SU-DHL-6 (cell line): Measurements from ENCODE around the gene RIPK4.

Source experiments
- H2AFZ ChIP-seq: fragments of 200-600 bp; sonication (generic); 2 replicates; pipeline ENCODE4 v1.6.1; 2014; ENCODE audit warnings: low read depth, mild to moderate bottlenecking, moderate library complexity, mixed read lengths, antibody characterized with exemption, low read length; ENCODE audit not compliant: severe bottlenecking
- H3F3A ChIP-seq: fragments of 200-600 bp; shearing (Covaris generic); 2 replicates; pipeline ENCODE4 v1.6.0; 2016; ENCODE audit warnings: antibody characterized with exemption, mild to moderate bottlenecking; ENCODE audit not compliant: insufficient read depth
- H3K27ac ChIP-seq: fragments of 200-600 bp; sonication (generic); 2 replicates; pipeline ENCODE4 v1.5.1; 2016; ENCODE audit warnings: low read depth, mild to moderate bottlenecking, low read length, moderate library complexity, mixed read lengths
- H3K27me3 ChIP-seq: fragments of 200-600 bp; sonication (generic), shearing (Covaris generic); 2 replicates; pipeline ENCODE4 v1.6.0; 2014; ENCODE audit warnings: mild to moderate bottlenecking, low read length
- H3K36me3 ChIP-seq: fragments of 200-600 bp; sonication (generic); 2 replicates; pipeline ENCODE4 v1.6.1; 2014; ENCODE audit warnings: mild to moderate bottlenecking, low read length, mixed read lengths
- H3K4me2 ChIP-seq: fragments of 300-600, 200-600 bp; shearing (Covaris generic), sonication (generic); 2 replicates; pipeline ENCODE4 v1.6.0; 2014; ENCODE audit warnings: low read length, low read depth, mild to moderate bottlenecking; ENCODE audit not compliant: poor library complexity, severe bottlenecking
- H3K4me3 ChIP-seq: fragments of 200-600 bp; sonication (generic); 2 replicates; pipeline ENCODE4 v1.5.1; 2014; ENCODE audit warnings: antibody characterized with exemption, low read length, mild to moderate bottlenecking, mixed read lengths; ENCODE audit not compliant: insufficient read depth, poor library complexity, severe bottlenecking
- H3K79me2 ChIP-seq: fragments of 200-600 bp; sonication (generic); 2 replicates; pipeline ENCODE4 v1.6.1; 2014; ENCODE audit warnings: mild to moderate bottlenecking, low read length, moderate library complexity; ENCODE audit not compliant: insufficient read depth
- H3K9ac ChIP-seq: fragments of 200-600 bp; sonication (generic); 2 replicates; pipeline ENCODE4 v1.7.0; 2014; ENCODE audit warnings: mild to moderate bottlenecking, low read length
- H3K9me2 ChIP-seq: fragments of 200-600 bp; sonication (generic); replicated peaks from 2 replicates; pipeline ENCODE4 v1.6.1; 2014; ENCODE audit warnings: low read length; ENCODE audit not compliant: insufficient read depth
- H3K9me3 ChIP-seq: fragments of 200-600 bp; sonication (generic); 2 replicates; pipeline ENCODE4 v1.6.1; 2014; ENCODE audit warnings: low read length, mixed read lengths; ENCODE audit not compliant: insufficient read depth
- H4K20me1 ChIP-seq: fragments of 200-600 bp; sonication (generic); 2 replicates; pipeline ENCODE4 v1.6.1; 2014; ENCODE audit warnings: low read depth, mild to moderate bottlenecking, antibody characterized with exemption, low read length, moderate library complexity, mixed read lengths
- CTCF ChIP-seq: fragments of 200-600 bp; sonication (generic); IDR thresholded peaks from one replicate; pipeline ENCODE4 v1.5.1; 2017; ENCODE audit warnings: antibody characterized with exemption, mild to moderate bottlenecking, low read length, moderate library complexity; ENCODE audit not compliant: insufficient read depth, poor library complexity, severe bottlenecking
- EZH2phosphoT487 ChIP-seq: fragments of 200-600 bp; sonication (generic), shearing (Covaris generic); conservative IDR thresholded peaks from 2 replicates; pipeline ENCODE4 v1.6.1; 2018; ENCODE audit warnings: mild to moderate bottlenecking, antibody characterized with exemption, low read length, moderate library complexity, mixed read lengths

Gene RIPK4

GRCh38 chr21:41766883-41767605, at the start of gene RIPK4:
TSS of gene RIPK4 (minus strand) at chr21:41767052. CDS start at chr21:41767041, 11 bp downstream.
- Histone ChIP-seq H3K79me2 (no peaks in the 10 kb centered on the region), H3K4me2 (no peak within 1 kb of the TSS), H3K9ac (no peak within 1 kb of the TSS), H4K20me1 (no peaks in the 10 kb centered on the region), H3K4me3 (no peak within 1 kb of the TSS), H3K9me2 (no peaks in the 10 kb centered on the region), H3K27me3 (no peaks in the 10 kb centered on the region), H3K36me3 (no peaks in the 10 kb centered on the region), H3F3A (no peaks in the 10 kb centered on the region), H3K9me3 (no peaks in the 10 kb centered on the region), H2AFZ (no peak within 1 kb of the TSS), H3K27ac (no peak within 1 kb of the TSS)
- TF ChIP-seq EZH2phosphoT487, result no peak
- no peak for TF ChIP-seq CTCF

GRCh38 chr21:41815652-41816582, 49.1 kb upstream of the RIPK4 start:
- Histone ChIP-seq H3K4me2 (no peak overlapping the region), H3K79me2 (peaks cover 33% of the 10 kb centered on the region), H2AFZ (no peak overlapping the region), H3F3A (peaks cover 12% of the 10 kb centered on the region), H3K4me3 (no peak overlapping the region), H3K27me3 (no peaks in the 10 kb centered on the region), H3K36me3 (peaks cover 21% of the 10 kb centered on the region), H4K20me1 (no peaks in the 10 kb centered on the region; the same call in 1 of the 2 replicates), H3K9me3 (no peaks in the 10 kb centered on the region), H3K9me2 (no peaks in the 10 kb centered on the region), H3K9ac (no peak overlapping the region), H3K27ac (no peak overlapping the region)
- TF ChIP-seq CTCF (no peak), EZH2phosphoT487 (no peak)

GRCh38 chr21:41813226-41813625, 46.4 kb upstream of the RIPK4 start:
- Histone ChIP-seq H3K27ac (no peak overlapping the region), H3K4me2 (no peak overlapping the region)
- TF ChIP-seq CTCF, result no peak
- TF ChIP-seq EZH2phosphoT487, result no peak

More at GRCh38 chr21:41813226-41813625, 46.4 kb upstream of the RIPK4 start:
- Histone ChIP-seq H4K20me1 (no peaks in the 10 kb centered on the region; the same call in 1 of the 2 replicates), H3K79me2 (peaks cover 54% of the 10 kb centered on the region), H3K4me3 (no peak overlapping the region), H2AFZ (no peak overlapping the region), H3K27me3 (no peaks in the 10 kb centered on the region), H3K9ac (no peak overlapping the region), H3K9me2 (no peaks in the 10 kb centered on the region), H3K36me3 (peaks cover 34% of the 10 kb centered on the region), H3F3A (peaks cover 16% of the 10 kb centered on the region), H3K9me3 (no peaks in the 10 kb centered on the region)
